GM12892 (cell line): ENCODE measurements around the gene KCTD2.

Experiments
- POLR2A ChIP-seq: IDR thresholded peaks from 2 replicates; pipeline ENCODE4 v1.6.1; 2011; ENCODE audit warnings: low read depth, low read length, control low read depth
- POLR2AphosphoS5 ChIP-seq: IDR thresholded peaks from 2 replicates; pipeline ENCODE4 v1.6.1; 2011; ENCODE audit warnings: low read depth, low read length, control low read depth
- TAF1 ChIP-seq: IDR thresholded peaks from 2 replicates; pipeline ENCODE4 v1.6.1; 2011; ENCODE audit warnings: low read depth, mild to moderate bottlenecking, control low read depth, low read length, borderline replicate concordance

DNA sequence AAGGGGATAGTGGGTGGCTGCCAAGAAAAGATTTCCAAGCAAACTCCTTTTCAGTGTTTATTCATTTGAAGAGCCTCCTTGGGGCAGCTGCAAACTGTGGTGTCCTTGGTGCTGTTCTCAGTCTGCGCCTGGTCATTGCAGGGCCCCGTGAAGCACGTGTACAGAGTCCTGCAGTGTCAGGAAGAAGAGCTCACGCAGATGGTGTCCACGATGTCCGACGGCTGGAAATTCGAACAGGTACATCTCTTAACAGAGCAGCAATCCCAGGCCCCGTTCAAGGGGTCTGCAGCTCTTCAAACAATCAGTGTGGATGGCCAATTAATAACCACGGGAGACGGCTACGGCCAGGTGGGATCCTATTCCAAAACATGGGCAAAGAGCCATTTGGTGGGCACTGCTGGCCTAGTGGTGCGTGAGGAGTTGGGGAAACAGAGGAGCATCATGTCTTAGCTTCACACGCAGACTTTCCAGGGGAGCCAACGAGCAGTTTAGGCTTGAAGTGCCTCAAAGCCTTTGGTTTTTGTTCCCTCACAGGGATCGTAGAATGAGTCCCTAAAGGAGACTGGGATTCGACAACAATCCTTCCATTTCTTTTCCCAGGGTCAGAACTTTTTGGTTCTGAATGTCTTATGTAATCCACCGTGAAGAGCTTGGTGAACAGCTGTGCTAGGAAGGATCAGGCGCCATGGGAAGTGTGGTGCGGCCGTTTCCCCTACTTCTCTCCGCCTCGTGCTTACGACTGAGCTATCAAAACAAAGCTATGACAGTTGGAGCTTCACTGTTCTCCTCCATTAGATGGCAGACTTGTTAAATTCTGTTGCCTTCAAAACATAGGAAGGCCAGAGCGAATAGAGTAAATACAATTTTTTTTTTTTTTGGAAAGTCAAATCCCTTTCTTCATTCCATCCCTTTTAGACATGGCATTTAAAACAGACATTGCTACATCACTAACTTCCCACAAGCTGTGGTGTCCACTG lies 12.6 kb downstream of the KCTD2 start:
- TF ChIP-seq POLR2A, result no peak
- TF ChIP-seq TAF1, result no peak
- no peak for TF ChIP-seq POLR2AphosphoS5
